ENCODE results near the gene SLC1A5.

- TF ChIP-seq CTCF (IDR thresholded peaks at IDR 0.05) = no peak
- no peak for TF ChIP-seq EZH2 (IDR thresholded peaks at IDR 0.05)
These were observed 28.0 kb downstream of the SLC1A5 start for GRCh38 chr19:46760363-46760762.

Measured in neural progenitor cell (in vitro differentiated cells).